HEK293 (cell line): Measurements from ENCODE around the gene ACKR3.

Experiments used
- CTCF ChIA-PET: fragments of 350-600 bp; formaldehyde crosslinking; extraction: SDS; loops from one replicate; lab custom pipeline; 2021; ENCODE audit warnings: antibody characterized with exemption; lab: Yijun Ruan, JAX
- POLR2A ChIA-PET: fragments of 300-600 bp; formaldehyde crosslinking; extraction: SDS; loops from one replicate; lab custom pipeline; 2020; ENCODE audit warnings: antibody characterized with exemption, inconsistent platforms; lab: Yijun Ruan, JAX
- H3K27ac ChIP-seq: fragments of 200-500 bp; sonication (Bioruptor generic); 2 replicates; pipeline ENCODE4 v1.5.1; 2014; ENCODE audit warnings: low read depth, low read length, control low read depth, inconsistent platforms; ENCODE audit errors: extremely low read depth
- H3K36me3 ChIP-seq, 2 experiments: fragments of 200-500 bp in 1 of 2; sonication (Bioruptor generic) in 1 of 2; 1 replicate in 1 of 2; 2 replicates in 1 of 2; pipeline ENCODE4 v1.5.1; 2014 to 2017; ENCODE audit warnings: inconsistent platforms in 2 of 2, low read length in 2 of 2; ENCODE audit not compliant: control insufficient read depth in 2 of 2, insufficient read depth in 1 of 2
- H3K4me1 ChIP-seq: fragments of 200-500 bp; sonication (Bioruptor generic); 2 replicates; pipeline ENCODE4 v1.5.1; 2014; ENCODE audit warnings: mild to moderate bottlenecking, low read length, inconsistent platforms; ENCODE audit not compliant: control insufficient read depth, insufficient read depth
- H3K4me3 ChIP-seq: 2 replicates; pipeline ENCODE4 v1.5.1; 2011; ENCODE audit warnings: low read depth, mild to moderate bottlenecking, control low read depth, low read length, moderate library complexity
- H3K9me3 ChIP-seq: fragments of 200-500 bp; sonication (Bioruptor generic); 2 replicates; pipeline ENCODE4 v1.5.1; 2014; ENCODE audit warnings: low read depth, low read length, inconsistent platforms; ENCODE audit not compliant: control insufficient read depth, insufficient read depth
- GLIS1 ChIP-seq: fragments of 450-650 bp; formaldehyde crosslinking; IDR thresholded peaks from 2 replicates; pipeline ENCODE4 v1.5.1; 2016; ENCODE audit warnings: missing biosample characterization, missing genetic modification characterization
- HOXA7 ChIP-seq: sonication (generic); formaldehyde crosslinking; IDR thresholded peaks from 2 replicates; pipeline ENCODE4 v1.8.1; 2022; ENCODE audit warnings: missing genetic modification reagents, borderline replicate concordance
- HOXC10 ChIP-seq: sonication (generic); formaldehyde crosslinking; IDR thresholded peaks from 2 replicates; pipeline ENCODE4 v1.8.1; 2023; ENCODE audit warnings: mild to moderate bottlenecking, missing genetic modification reagents
- IKZF3 ChIP-seq: fragments of 450-650 bp; IDR thresholded peaks from 2 replicates; pipeline ENCODE4 v1.5.0; 2018; ENCODE audit warnings: missing biosample characterization, mild to moderate bottlenecking, missing genetic modification characterization, moderate library complexity
- OVOL3 ChIP-seq: fragments of 450-650 bp; formaldehyde crosslinking; IDR thresholded peaks from 2 replicates; pipeline ENCODE4 v1.5.1; 2016; ENCODE audit warnings: missing biosample characterization, missing genetic modification characterization
- RBAK ChIP-seq: fragments of 450-650 bp; formaldehyde crosslinking; IDR thresholded peaks from 2 replicates; pipeline ENCODE4 v1.5.1; 2016; ENCODE audit warnings: missing biosample characterization, missing genetic modification characterization
- SCRT2 ChIP-seq: fragments of 450-650 bp; formaldehyde crosslinking; IDR thresholded peaks from 2 replicates; pipeline ENCODE4 v1.5.1; 2016; ENCODE audit warnings: missing biosample characterization, missing genetic modification characterization
- YY2 ChIP-seq: fragments of 450-650 bp; formaldehyde crosslinking; IDR thresholded peaks from 2 replicates; pipeline ENCODE4 v1.5.1; 2016; ENCODE audit warnings: missing biosample characterization, missing genetic modification characterization
- ZBTB26 ChIP-seq: fragments of 450-650 bp; formaldehyde crosslinking; optimal IDR thresholded peaks from 2 replicates; pipeline ENCODE3; 2016; ENCODE audit warnings: missing biosample characterization, mild to moderate bottlenecking, missing genetic modification characterization
- ZBTB6 ChIP-seq: fragments of 450-650 bp; formaldehyde crosslinking; IDR thresholded peaks from 2 replicates; pipeline ENCODE4 v1.5.1; 2017; ENCODE audit warnings: missing biosample characterization, missing genetic modification characterization
- ZFP69B ChIP-seq: fragments of 450-650 bp; formaldehyde crosslinking; IDR thresholded peaks from 2 replicates; pipeline ENCODE4 v1.5.1; 2016; ENCODE audit warnings: missing biosample characterization, missing genetic modification characterization
- ZIC2 ChIP-seq: fragments of 450-650 bp; formaldehyde crosslinking; IDR thresholded peaks from 2 replicates; pipeline ENCODE4 v1.5.1; 2016; ENCODE audit warnings: missing biosample characterization, missing genetic modification characterization
- ZNF121 ChIP-seq: fragments of 450-650 bp; formaldehyde crosslinking; IDR thresholded peaks from 2 replicates; pipeline ENCODE4 v1.5.1; 2016; ENCODE audit warnings: missing biosample characterization, missing genetic modification characterization
- ZNF133 ChIP-seq: fragments of 450-650 bp; formaldehyde crosslinking; IDR thresholded peaks from 2 replicates; pipeline ENCODE4 v1.5.1; 2016; ENCODE audit warnings: missing biosample characterization, missing genetic modification characterization
- ZNF138 ChIP-seq: fragments of 450-650 bp; formaldehyde crosslinking; IDR thresholded peaks from 2 replicates; pipeline ENCODE4 v1.5.1; 2016; ENCODE audit warnings: missing biosample characterization, missing genetic modification characterization, borderline replicate concordance
- ZNF155 ChIP-seq: fragments of 450-650 bp; formaldehyde crosslinking; IDR thresholded peaks from 2 replicates; pipeline ENCODE4 v1.5.1; 2016; ENCODE audit warnings: missing biosample characterization, missing genetic modification characterization
- ZNF175 ChIP-seq: fragments of 450-650 bp; formaldehyde crosslinking; IDR thresholded peaks from 2 replicates; pipeline ENCODE4 v1.5.1; 2016; ENCODE audit warnings: missing biosample characterization, missing genetic modification characterization
- ZNF248 ChIP-seq: fragments of 450-650 bp; formaldehyde crosslinking; IDR thresholded peaks from 2 replicates; pipeline ENCODE4 v1.5.1; 2017; ENCODE audit warnings: missing biosample characterization, missing genetic modification characterization
- ZNF274 ChIP-seq, 2 experiments: fragments of 200-500 bp in 1 of 2; fragments of 450-650 bp in 1 of 2; sonication (Bioruptor generic) in 1 of 2; formaldehyde crosslinking in 1 of 2; IDR thresholded peaks; 2 replicates each; pipeline versions ENCODE4 v1.5.1 to v1.6.1; 2014 to 2016; ENCODE audit warnings: borderline replicate concordance in 1 of 2, inconsistent platforms in 1 of 2, low read length in 1 of 2, missing biosample characterization in 1 of 2, missing genetic modification characterization in 1 of 2
- ZNF354C ChIP-seq: fragments of 450-650 bp; formaldehyde crosslinking; IDR thresholded peaks from 2 replicates; pipeline ENCODE4 v1.5.1; 2016; ENCODE audit warnings: missing biosample characterization, missing genetic modification characterization, low read depth, borderline replicate concordance
- ZNF426 ChIP-seq: fragments of 450-650 bp; formaldehyde crosslinking; IDR thresholded peaks from 2 replicates; pipeline ENCODE4 v1.5.1; 2017; ENCODE audit warnings: missing biosample characterization, missing genetic modification characterization, mild to moderate bottlenecking, inconsistent platforms, moderate library complexity
- ZNF544 ChIP-seq: fragments of 450-650 bp; formaldehyde crosslinking; IDR thresholded peaks from 2 replicates; pipeline ENCODE4 v1.5.0; 2017; ENCODE audit warnings: missing biosample characterization, missing genetic modification characterization
- ZNF548 ChIP-seq: fragments of 450-650 bp; formaldehyde crosslinking; IDR thresholded peaks from 2 replicates; pipeline ENCODE4 v1.5.1; 2016; ENCODE audit warnings: missing biosample characterization, missing genetic modification characterization
- ZNF658 ChIP-seq: fragments of 450-650 bp; formaldehyde crosslinking; IDR thresholded peaks from 2 replicates; pipeline ENCODE4; 2016; ENCODE audit warnings: missing biosample characterization, missing genetic modification characterization
- ZNF670 ChIP-seq: fragments of 450-650 bp; formaldehyde crosslinking; IDR thresholded peaks from 2 replicates; pipeline ENCODE4 v1.5.1; 2016; ENCODE audit warnings: missing biosample characterization, missing genetic modification characterization, low read depth
- ZSCAN4 ChIP-seq: fragments of 450-650 bp; formaldehyde crosslinking; IDR thresholded peaks from 2 replicates; pipeline ENCODE4 v1.5.1; 2017; ENCODE audit warnings: missing biosample characterization, missing genetic modification characterization

Gene ACKR3

GRCh38 chr2:236593531-236593930 lies 23.9 kb downstream of the ACKR3 start:
- Histone ChIP-seq H3K27ac (no peak overlapping the region), H3K4me3 (no peak overlapping the region), H3K36me3 (no peaks in the 10 kb centered on the region), H3K9me3 (no peaks in the 10 kb centered on the region), H3K4me1 (no peaks in the 10 kb centered on the region)
- POLR2A ChIA-PET, result no interaction called here
- TF ChIP-seq ZNF354C (no peak), ZNF133 (tag by site-specific recombination) (0 out of 2 replicates have a peak, but pooled peaks have one; percentile 5), ZBTB6 (tag by site-specific recombination) (no peak)
- CTCF ChIA-PET, result no interaction called here

GRCh38 chr2:236593956-236594355 lies 24.3 kb downstream of the ACKR3 start:
- ChIA-PET CTCF (no interaction called here), POLR2A (no interaction called here)
- no peak overlapping the region for H3K27ac ChIP-seq
- H3K36me3 ChIP-seq, result no peaks in the 10 kb centered on the region
- TF ChIP-seq ZBTB26 (no peak), ZNF248 (tag by site-specific recombination) (no peak), ZSCAN4 (tag by site-specific recombination) (peak; percentile 74), ZNF274 (IDR thresholded peaks at IDR 0.05; ENCODE audit: low read length) (no peak), ZNF274 (tag by site-specific recombination; IDR thresholded peaks at IDR 0.05; ENCODE audit: borderline replicate concordance) (0 out of 2 replicates have a peak, but pooled peaks have one; percentile 12)
- no peak overlapping the region for H3K4me3 ChIP-seq
- no peaks in the 10 kb centered on the region for H3K9me3 ChIP-seq
- no peaks in the 10 kb centered on the region for H3K4me1 ChIP-seq

- ChIA-PET POLR2A (no interaction called here), CTCF (no interaction called here)
- no peak overlapping the region for H3K4me3 ChIP-seq
- H3K27ac ChIP-seq, result no peak overlapping the region
- TF ChIP-seq ZNF121, result no peak
- TF ChIP-seq ZNF544 (tag by site-specific recombination), result no peak
- no peak for TF ChIP-seq RBAK (tag by site-specific recombination)
- TF ChIP-seq IKZF3 (tag by site-specific recombination), result no peak
- no peak for TF ChIP-seq GLIS1
- TF ChIP-seq ZFP69B (tag by site-specific recombination), result no peak
- TF ChIP-seq ZNF426 (tag by site-specific recombination), result no peak
- no peak for TF ChIP-seq SCRT2 (tag by site-specific recombination)
- no peak for TF ChIP-seq HOXC10 (CRISPR knock-in tag)
- no peak for TF ChIP-seq ZNF175 (tag by site-specific recombination)
- no peak for TF ChIP-seq ZIC2 (tag by site-specific recombination)
- no peak for TF ChIP-seq ZNF155 (tag by site-specific recombination)
- TF ChIP-seq ZNF548 (tag by site-specific recombination), result no peak
- no peak for TF ChIP-seq YY2 (tag by site-specific recombination)
- no peak for TF ChIP-seq HOXA7 (CRISPR knock-in tag)
- TF ChIP-seq ZNF658 (tag by site-specific recombination), result no peak
- TF ChIP-seq ZNF670, result no peak
- TF ChIP-seq OVOL3 (tag by site-specific recombination), result no peak
- TF ChIP-seq ZNF138 (tag by site-specific recombination), result no peak
- H3K4me1 ChIP-seq, result no peaks in the 10 kb centered on the region
- H3K36me3 ChIP-seq, result no peaks in the 10 kb centered on the region
- H3K9me3 ChIP-seq, result no peaks in the 10 kb centered on the region
These were observed 28.0 kb downstream of the ACKR3 start for GRCh38 chr2:236597629-236598028.
